Epithelial cell of proximal tubule (primary cell): ENCODE measurements around the gene ASB15. TPM values are rescaled to one million over a fixed set of nuclear protein-coding genes. Genes with fewer than 3 reads are reported as not detected.

ENCODE experiments used
- DNase-seq: peaks from one replicate; pipeline ENCODE4 v3.0.0-alpha.2; 2011; ENCODE audit warnings: low read depth
- H3K4me3 ChIP-seq: 2 replicates; pipeline ENCODE4 v1.5.1; 2011; ENCODE audit warnings: low read depth, mild to moderate bottlenecking, low read length
- CTCF ChIP-seq: conservative IDR thresholded peaks from 2 replicates; pipeline ENCODE4 v1.5.1; 2012; ENCODE audit warnings: low read depth, mild to moderate bottlenecking, low read length
- total RNA-seq: library from RNA; depleted of rRNA; stranded (reverse); fragments of >200 nt; gene quantifications from 2 replicates; pipeline ENCODE4 v1.2.3, GENCODE V29; 2015

The ASB15 gene
- total RNA-seq, 1 donor from 2014 or later = not detected

- no peak for TF ChIP-seq CTCF
- no peak for DNase-seq
- H3K4me3 ChIP-seq = no peak overlapping the region
These were observed 3.0 kb upstream of the ASB15 start for GRCh38 chr7:123598657-123599056.

- no peak overlapping the region for H3K4me3 ChIP-seq
- no peak for TF ChIP-seq CTCF
- DNase-seq = no peak
These were observed 1.9 kb upstream of the ASB15 start for GRCh38 chr7:123599766-123600165.

GRCh38 chr7:123600876-123601275, 745 bp upstream of the ASB15 start:
- no peak for DNase-seq
- TF ChIP-seq CTCF = no peak
- H3K4me3 ChIP-seq = no peak overlapping the region

- no peak overlapping the region for H3K4me3 ChIP-seq
- no peak for DNase-seq
- TF ChIP-seq CTCF = no peak
These were observed 1.0 kb downstream of the ASB15 start for GRCh38 chr7:123602648-123603047.

GRCh38 chr7:123604739-123605138, 3.1 kb downstream of the ASB15 start:
- DNase-seq = no peak
- no peak for TF ChIP-seq CTCF
- H3K4me3 ChIP-seq = no peak overlapping the region

- no peak for TF ChIP-seq CTCF
- DNase-seq = no peak
- H3K4me3 ChIP-seq = no peak overlapping the region
These were observed 5.9 kb downstream of the ASB15 start for GRCh38 chr7:123607423-123607975.
